Neural cell (in vitro differentiated cells): ENCODE results near the gene ILDR2. TPM values are rescaled to one million over a fixed set of nuclear protein-coding genes. Genes with fewer than 3 reads are reported as not detected.

ENCODE experiments used
- H2AFZ ChIP-seq: fragments of 200-600, 300-800 bp; sonication (generic), shearing (Covaris generic); 2 replicates; pipeline ENCODE4 v1.6.0; 2014; ENCODE audit warnings: low read depth, mild to moderate bottlenecking, antibody characterized with exemption, low read length, moderate library complexity
- H3F3A ChIP-seq: fragments of 200-600 bp; shearing (Covaris generic); 2 replicates; pipeline ENCODE4 v1.6.1; 2016; ENCODE audit warnings: mild to moderate bottlenecking, moderate library complexity, mixed read lengths, antibody characterized with exemption, low read length; ENCODE audit not compliant: insufficient read depth, poor library complexity, severe bottlenecking
- H3K27ac ChIP-seq: fragments of 200-600, 300-800 bp; sonication (generic), shearing (Covaris generic); 2 replicates; pipeline ENCODE4 v1.5.1; 2014; ENCODE audit warnings: mild to moderate bottlenecking, low read length, moderate library complexity
- H3K27me3 ChIP-seq: fragments of 300-800, 200-600 bp; sonication (generic), shearing (Covaris generic); 2 replicates; pipeline ENCODE4 v1.6.0; 2014; ENCODE audit warnings: mild to moderate bottlenecking, low read depth, low read length, moderate library complexity; ENCODE audit not compliant: insufficient read depth
- H3K36me3 ChIP-seq: fragments of 300-800, 200-600 bp; sonication (generic), shearing (Covaris generic); 2 replicates; pipeline ENCODE4 v1.5.1; 2014; ENCODE audit warnings: mild to moderate bottlenecking, antibody characterized with exemption, low read length, moderate library complexity; ENCODE audit not compliant: insufficient read depth
- H3K4me2 ChIP-seq: fragments of 300-800, 200-600 bp; sonication (generic), shearing (Covaris generic); 2 replicates; pipeline ENCODE4 v1.6.0; 2014; ENCODE audit warnings: mild to moderate bottlenecking, low read length
- H3K4me3 ChIP-seq: fragments of 300-800, 200-600 bp; sonication (generic), shearing (Covaris generic); 2 replicates; pipeline ENCODE4 v1.5.1; 2014; ENCODE audit warnings: mild to moderate bottlenecking, low read length, moderate library complexity
- H3K79me2 ChIP-seq: fragments of 200-600 bp; shearing (Covaris generic); replicated peaks from 2 replicates; pipeline ENCODE4 v1.6.0; 2014; ENCODE audit warnings: mild to moderate bottlenecking, low read length, moderate library complexity; ENCODE audit not compliant: insufficient read depth
- H3K9ac ChIP-seq: fragments of 300-800, 200-600 bp; sonication (generic), shearing (Covaris generic); 2 replicates; pipeline ENCODE4 v1.6.1; 2016; ENCODE audit warnings: mild to moderate bottlenecking, low read length, mixed read lengths
- H3K9me2 ChIP-seq: fragments of 200-600 bp; shearing (Covaris generic); 2 replicates; pipeline ENCODE4 v1.6.1; 2016; ENCODE audit warnings: mild to moderate bottlenecking, low read length, mixed read lengths; ENCODE audit not compliant: insufficient read depth
- H3K9me3 ChIP-seq: fragments of 200-600, 300-800 bp; sonication (generic), shearing (Covaris generic); 2 replicates; pipeline ENCODE4 v1.6.1; 2016; ENCODE audit warnings: mild to moderate bottlenecking, mixed run types, low read length, moderate library complexity, mixed read lengths
- H4K20me1 ChIP-seq: fragments of 200-600 bp; shearing (Covaris generic); 2 replicates; pipeline ENCODE4 v1.6.1; 2016; ENCODE audit warnings: mild to moderate bottlenecking, mixed run types; ENCODE audit not compliant: insufficient read depth
- EP300 ChIP-seq: fragments of 450-650 bp; conservative IDR thresholded peaks from 2 replicates; pipeline ENCODE4 v1.6.1; 2014; ENCODE audit warnings: antibody characterized with exemption, mild to moderate bottlenecking, moderate library complexity; ENCODE audit not compliant: poor library complexity, severe bottlenecking
- EZH2 ChIP-seq: fragments of 200-600, 300-800 bp; shearing (Covaris generic), sonication (generic); IDR thresholded peaks from 2 replicates; pipeline ENCODE4 v1.6.1; 2014; ENCODE audit warnings: antibody characterized with exemption, low read length, borderline replicate concordance, mild to moderate bottlenecking; ENCODE audit not compliant: insufficient read depth, poor library complexity, severe bottlenecking
- MXI1 ChIP-seq: fragments of 450-650 bp; conservative IDR thresholded peaks from 2 replicates; pipeline ENCODE4 v1.6.1; 2014; ENCODE audit warnings: antibody characterized with exemption, mild to moderate bottlenecking; ENCODE audit not compliant: poor library complexity, severe bottlenecking
- POLR2AphosphoS5 ChIP-seq: IDR thresholded peaks from 2 replicates; pipeline ENCODE4 v1.6.1; 2012
- RAD21 ChIP-seq: fragments of 450-650 bp; conservative IDR thresholded peaks from 2 replicates; pipeline ENCODE4 v1.6.1; 2014; ENCODE audit warnings: antibody characterized with exemption, mild to moderate bottlenecking, moderate library complexity
- REST ChIP-seq: IDR thresholded peaks from 2 replicates; pipeline ENCODE4 v1.6.1; 2012; ENCODE audit warnings: borderline replicate concordance
- polyA plus RNA-seq: library from polyadenylated mRNA; depleted of rRNA; stranded (reverse); fragments of >200 nt; gene quantifications from 2 replicates; pipeline ENCODE4 v1.2.3, GENCODE V29; 2014
- TF ChIP-seq, protein P1 (sequence below): fragments of 450-650 bp; IDR thresholded peaks from 2 replicates; pipeline ENCODE4 v1.5.1; 2014; ENCODE audit warnings: antibody characterized with exemption, mild to moderate bottlenecking, moderate library complexity; ENCODE audit not compliant: poor library complexity, severe bottlenecking

The ILDR2 gene
- polyA plus RNA-seq, 1 donor from 2014 or later, result 6.8 TPM

- Histone ChIP-seq H3K9me2 (no peaks in the 10 kb centered on the region), H3K4me3 (no peak overlapping the region), H3K79me2 (no peaks in the 10 kb centered on the region), H3K36me3 (no peaks in the 10 kb centered on the region), H4K20me1 (no peaks in the 10 kb centered on the region), H3F3A (no peaks in the 10 kb centered on the region), H3K9me3 (no peaks in the 10 kb centered on the region), H2AFZ (no peak overlapping the region), H3K4me2 (no peak overlapping the region), H3K27ac (no peak overlapping the region), H3K9ac (no peak overlapping the region), H3K27me3 (no peaks in the 10 kb centered on the region)
- no peak for TF ChIP-seq EP300
- TF ChIP-seq MXI1, result no peak
- no peak for TF ChIP-seq RAD21
Measured at GRCh38 chr1:166903232-166903631, 72.1 kb downstream of the ILDR2 start.

- Histone ChIP-seq H3K9me2 (no peaks in the 10 kb centered on the region), H3K79me2 (no peaks in the 10 kb centered on the region), H3K27ac (no peak overlapping the region), H3K9ac (no peak overlapping the region), H3F3A (no peaks in the 10 kb centered on the region), H4K20me1 (no peaks in the 10 kb centered on the region), H3K4me3 (no peak overlapping the region), H3K9me3 (no peaks in the 10 kb centered on the region), H2AFZ (no peak overlapping the region), H3K4me2 (no peak overlapping the region), H3K27me3 (no peaks in the 10 kb centered on the region), H3K36me3 (no peaks in the 10 kb centered on the region)
- TF ChIP-seq EP300 (no peak), EZH2 (no peak)
Measured at GRCh38 chr1:166902279-166902678, 73.1 kb downstream of the ILDR2 start.

- Histone ChIP-seq H3K4me3 (no peak overlapping the region), H2AFZ (no peak overlapping the region), H3K9me3 (no peaks in the 10 kb centered on the region), H4K20me1 (no peaks in the 10 kb centered on the region), H3K9ac (no peak overlapping the region), H3K27me3 (no peaks in the 10 kb centered on the region), H3K36me3 (no peaks in the 10 kb centered on the region), H3K4me2 (no peak overlapping the region), H3F3A (no peaks in the 10 kb centered on the region), H3K79me2 (no peaks in the 10 kb centered on the region), H3K27ac (no peak overlapping the region), H3K9me2 (no peaks in the 10 kb centered on the region)
- TF ChIP-seq MXI1, result no peak
- TF ChIP-seq, protein P1, sequence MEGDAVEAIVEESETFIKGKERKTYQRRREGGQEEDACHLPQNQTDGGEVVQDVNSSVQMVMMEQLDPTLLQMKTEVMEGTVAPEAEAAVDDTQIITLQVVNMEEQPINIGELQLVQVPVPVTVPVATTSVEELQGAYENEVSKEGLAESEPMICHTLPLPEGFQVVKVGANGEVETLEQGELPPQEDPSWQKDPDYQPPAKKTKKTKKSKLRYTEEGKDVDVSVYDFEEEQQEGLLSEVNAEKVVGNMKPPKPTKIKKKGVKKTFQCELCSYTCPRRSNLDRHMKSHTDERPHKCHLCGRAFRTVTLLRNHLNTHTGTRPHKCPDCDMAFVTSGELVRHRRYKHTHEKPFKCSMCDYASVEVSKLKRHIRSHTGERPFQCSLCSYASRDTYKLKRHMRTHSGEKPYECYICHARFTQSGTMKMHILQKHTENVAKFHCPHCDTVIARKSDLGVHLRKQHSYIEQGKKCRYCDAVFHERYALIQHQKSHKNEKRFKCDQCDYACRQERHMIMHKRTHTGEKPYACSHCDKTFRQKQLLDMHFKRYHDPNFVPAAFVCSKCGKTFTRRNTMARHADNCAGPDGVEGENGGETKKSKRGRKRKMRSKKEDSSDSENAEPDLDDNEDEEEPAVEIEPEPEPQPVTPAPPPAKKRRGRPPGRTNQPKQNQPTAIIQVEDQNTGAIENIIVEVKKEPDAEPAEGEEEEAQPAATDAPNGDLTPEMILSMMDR, result no peak
- TF ChIP-seq EP300, result no peak
- TF ChIP-seq EZH2, result no peak
- no peak for TF ChIP-seq REST
- no peak for TF ChIP-seq POLR2AphosphoS5
Measured at GRCh38 chr1:166900987-166901386, 74.4 kb downstream of the ILDR2 start.
